HG02884 (cell line): ENCODE data around the gene HTR7.
"Not testable (repeated sequence)": the region's sequence is repeated elsewhere in the genome, so short reads cannot be mapped to it uniquely, and the experiment has no call there.

ENCODE experiments used
- ATAC-seq: cut with Tn5 transposase; IDR thresholded peaks from one replicate; pipeline ENCODE4 v1.9.1; 2021; ENCODE audit warnings: mild to moderate bottlenecking, moderate library complexity; ENCODE audit not compliant: unreplicated experiment

Gene HTR7

DNA sequence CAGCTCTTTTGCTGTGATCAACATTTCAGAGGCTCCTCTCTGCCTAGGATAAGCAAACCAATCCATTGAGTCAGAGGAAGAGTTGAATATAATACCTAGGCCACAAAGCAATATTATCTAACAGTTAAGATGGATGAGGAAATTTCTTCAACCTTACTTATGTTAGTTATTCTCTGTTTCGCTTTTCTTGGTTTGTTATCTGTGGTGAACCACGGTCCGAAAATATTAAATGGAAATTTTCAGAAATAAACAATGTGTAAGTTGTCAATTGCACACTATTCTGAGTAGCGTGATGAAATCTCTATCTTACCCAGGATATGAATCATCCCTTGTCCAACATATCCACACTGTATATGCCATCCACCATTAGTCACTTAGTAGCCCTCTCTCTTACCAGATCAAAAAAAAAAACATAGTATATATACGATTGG is 1.5 kb upstream of the HTR7 start:
- no peak for ATAC-seq

DNA sequence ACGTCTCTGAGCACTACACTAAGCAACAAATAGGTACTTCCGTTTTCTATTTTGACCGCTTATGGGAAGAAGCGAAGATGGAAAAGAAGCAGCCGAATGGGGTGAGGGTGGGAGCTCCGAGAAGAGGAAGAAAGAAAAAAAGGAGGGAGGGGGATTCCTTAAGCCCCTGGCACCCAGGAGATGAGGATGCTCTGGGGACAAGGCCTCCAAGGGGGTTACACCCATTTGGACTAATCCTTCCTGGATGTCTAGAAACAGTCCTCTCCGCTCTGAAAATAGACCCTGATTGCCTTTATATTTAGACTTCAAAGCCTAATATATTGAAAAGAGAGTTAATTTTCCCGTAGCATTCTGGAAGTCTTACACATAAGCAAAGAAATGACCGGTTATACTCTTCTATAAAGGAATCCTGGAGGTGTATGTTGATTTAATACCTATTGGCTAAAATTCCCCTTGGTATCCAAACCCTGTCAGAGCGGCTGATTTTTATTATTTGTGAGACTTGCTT is 676 bp upstream of the HTR7 start:
- ATAC-seq = no peak

DNA sequence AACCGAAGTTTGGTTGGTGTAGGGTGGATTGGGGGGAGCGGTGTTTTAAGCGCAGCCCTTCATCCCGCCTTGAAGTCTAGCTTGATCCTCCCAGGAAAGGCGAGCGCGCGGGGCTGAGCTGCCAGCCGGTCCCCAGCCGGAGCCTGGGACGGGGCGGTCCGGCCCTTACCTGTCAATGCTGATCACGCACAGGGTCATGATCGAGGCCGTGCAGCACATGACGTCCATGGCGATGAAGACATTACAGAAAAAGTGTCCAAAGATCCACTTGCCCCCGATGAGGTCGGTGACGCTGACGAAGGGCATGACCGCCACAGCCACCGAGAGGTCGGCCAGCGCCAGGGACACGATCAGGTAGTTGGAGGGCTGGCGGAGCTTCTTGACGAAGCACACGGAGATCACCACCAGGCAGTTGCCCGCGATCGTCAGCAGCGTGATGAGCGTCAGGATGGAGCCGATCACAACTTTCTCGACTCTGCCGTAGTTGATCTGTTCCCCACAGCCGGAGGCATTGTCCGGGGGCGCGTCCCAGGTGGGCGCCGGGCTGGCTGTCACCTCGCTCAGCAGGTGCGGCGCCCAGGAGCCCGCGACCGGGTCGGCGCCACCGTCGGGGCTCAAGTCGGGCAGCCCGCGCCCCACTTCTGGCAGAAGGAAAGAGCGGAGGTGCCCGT is 740 bp downstream of the HTR7 start:
- peak; percentile 9 for ATAC-seq

DNA sequence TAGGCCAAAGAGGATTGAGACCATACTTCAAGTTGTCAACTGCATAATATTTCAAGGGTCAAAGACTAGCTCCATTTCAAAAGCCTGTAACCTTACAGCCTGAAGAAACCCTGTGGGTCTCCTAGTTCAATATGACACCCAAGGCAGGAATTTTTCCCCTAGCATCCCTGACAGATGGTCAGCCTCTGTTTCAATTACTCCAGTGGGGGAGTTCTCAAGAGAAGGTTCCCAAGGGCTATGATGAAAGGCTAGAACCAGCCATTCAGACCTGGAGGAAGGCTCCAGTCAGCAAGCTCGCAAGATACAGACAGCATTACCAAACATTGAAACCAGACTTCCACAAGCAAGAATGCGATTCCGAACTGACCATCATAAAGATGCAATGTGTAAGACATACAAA is 1.6 kb downstream of the HTR7 start:
- no peak for ATAC-seq

DNA sequence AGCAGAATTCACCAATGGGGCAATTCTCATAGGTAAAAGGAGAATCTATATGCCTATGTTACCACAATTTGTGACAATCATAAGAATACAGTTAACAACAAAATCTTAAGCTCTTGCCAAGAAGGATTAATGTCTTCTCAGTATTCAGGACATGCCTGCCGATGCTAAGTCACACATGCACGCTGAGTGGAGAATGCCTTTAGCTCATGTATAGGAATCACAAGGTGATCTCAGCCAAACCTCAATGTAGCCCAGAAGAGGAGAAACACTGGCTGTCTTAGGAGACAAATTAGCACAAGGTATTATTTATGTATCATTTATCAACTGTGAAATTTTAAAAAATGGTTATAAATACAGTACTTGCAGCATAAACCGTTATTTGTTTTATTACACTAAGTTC is 2.7 kb downstream of the HTR7 start:
- ATAC-seq = no peak

DNA sequence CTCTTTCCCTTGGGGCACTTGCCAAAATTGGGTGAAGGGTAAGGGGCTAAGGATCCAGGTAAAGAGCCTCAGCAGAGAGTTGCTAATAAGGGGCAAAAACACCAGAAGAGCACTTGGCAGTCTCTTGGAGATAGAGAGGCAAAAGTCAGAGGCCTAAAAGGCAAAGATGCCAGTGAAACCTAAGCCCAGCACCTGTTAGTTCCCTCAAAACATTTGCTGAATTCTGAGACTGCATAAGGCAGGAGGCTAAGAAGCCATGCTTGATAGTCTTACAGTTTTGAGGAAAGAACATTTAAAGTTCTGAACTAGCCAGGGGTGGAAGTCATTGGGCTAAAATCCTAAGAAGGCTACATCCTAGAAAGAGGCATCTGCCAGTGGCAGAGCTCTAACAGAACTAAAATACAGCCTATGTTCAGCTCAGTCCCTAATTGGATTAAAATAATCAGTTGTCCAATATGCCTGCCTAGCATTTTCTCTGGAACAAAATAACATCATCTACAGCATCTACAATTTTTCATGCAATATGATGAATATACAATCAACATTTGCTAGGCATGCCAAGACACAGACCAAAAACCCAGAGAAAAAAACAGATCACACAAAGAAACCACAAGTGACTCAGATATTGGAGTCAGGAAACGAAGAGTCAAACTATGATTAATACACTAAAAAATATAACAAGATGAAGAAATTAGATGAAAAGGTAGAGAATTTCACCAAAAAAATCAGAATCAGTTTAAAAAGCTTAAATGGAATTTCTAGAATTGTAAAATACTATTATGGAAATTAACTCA is 7.7 kb downstream of the HTR7 start:
- no peak for ATAC-seq

DNA sequence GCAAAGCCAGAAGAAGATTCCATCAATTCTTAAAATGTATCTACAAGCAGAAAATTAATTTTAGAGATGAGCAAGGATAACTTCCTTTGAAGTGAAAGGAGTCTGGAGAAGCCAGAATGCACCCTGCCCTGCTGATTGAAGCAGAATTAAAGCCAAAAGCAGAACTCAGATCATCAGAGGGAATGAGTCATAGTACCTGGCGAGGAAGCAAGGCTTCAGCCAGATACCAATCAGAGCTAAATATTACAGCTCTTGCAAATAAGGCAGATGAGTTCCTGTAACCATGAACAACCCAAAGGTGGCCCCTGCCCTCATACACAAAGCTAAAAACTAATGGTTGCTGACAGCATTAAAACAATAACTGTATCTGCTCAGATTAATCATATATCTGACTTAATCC is 10.4 kb downstream of the HTR7 start:
- ATAC-seq = no peak

DNA sequence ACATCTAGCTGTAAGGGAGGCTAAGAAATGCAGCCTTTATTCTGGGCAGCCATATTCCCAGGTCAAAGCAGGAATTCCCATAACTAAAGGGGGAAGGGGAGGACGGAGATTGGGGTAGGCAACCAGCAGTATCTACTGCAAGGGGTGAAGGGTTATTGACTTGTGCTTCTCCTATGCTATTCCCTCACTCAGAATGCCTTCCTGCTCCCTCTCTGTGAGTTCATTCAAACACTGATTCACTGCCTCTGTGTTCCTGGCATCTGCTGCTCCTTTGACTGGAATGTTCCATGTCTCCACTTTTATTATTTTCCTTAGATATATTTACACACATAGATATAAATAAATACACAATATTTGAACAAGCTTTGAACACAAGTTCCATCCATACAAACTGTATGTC is 11.1 kb downstream of the HTR7 start:
- no peak for ATAC-seq

DNA sequence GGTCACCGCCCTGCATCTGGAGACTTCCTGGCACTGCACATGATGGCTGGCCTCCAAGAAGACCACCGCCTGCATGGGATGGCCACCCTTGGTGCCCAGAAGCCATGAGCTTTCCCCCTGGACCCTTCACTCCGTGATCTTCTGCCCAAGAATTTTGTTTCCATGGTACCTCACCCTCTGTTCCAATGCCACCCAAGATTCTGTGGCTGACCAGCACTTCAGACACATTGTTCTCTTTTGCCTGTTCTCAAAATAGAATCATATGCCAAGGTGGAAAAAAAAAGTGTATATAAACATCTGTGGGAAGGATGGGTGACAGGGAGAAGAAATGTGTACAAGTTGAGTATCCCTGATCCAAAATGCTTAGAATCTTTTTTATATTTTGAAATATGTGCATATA is 12.1 kb downstream of the HTR7 start:
- no peak for ATAC-seq

DNA sequence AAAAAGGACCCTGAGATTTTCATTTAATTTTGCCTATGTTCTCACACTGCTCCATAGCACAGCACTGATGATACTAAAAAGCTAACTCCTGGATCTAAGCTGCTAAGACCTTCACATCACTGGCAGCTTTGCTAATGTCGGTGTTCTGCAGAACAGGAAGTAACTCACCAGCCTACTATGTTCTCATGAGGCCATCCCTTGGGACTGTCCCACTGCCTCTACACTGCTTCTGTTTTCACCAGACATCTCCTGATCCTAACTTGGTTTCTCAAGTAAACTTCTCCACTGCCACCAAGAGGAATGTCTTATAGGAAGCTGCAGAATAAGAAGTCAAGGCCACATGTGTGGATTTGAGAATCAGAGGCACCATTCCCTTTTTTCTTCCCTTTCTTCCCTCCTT is 15.1 kb downstream of the HTR7 start:
- ATAC-seq = no peak

DNA sequence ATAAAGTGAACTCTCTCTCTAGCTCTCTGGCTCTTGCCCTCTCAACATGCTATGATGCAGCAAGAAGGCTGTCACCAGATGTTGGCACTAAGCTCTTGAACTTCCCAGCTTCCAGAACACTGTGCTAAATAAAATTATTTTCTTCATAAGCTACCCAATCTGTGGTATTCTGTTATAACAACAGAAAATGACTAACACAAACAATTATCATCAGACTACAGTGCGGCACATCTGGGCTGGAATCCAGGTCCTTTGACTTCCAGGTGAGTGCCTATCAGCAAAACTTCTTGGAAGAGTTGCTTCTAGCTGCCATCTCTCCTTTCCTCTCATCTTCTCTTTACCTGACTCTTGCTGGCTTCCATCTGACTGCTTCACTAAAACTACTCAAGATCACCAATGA is 20.4 kb downstream of the HTR7 start:
- no peak for ATAC-seq

DNA sequence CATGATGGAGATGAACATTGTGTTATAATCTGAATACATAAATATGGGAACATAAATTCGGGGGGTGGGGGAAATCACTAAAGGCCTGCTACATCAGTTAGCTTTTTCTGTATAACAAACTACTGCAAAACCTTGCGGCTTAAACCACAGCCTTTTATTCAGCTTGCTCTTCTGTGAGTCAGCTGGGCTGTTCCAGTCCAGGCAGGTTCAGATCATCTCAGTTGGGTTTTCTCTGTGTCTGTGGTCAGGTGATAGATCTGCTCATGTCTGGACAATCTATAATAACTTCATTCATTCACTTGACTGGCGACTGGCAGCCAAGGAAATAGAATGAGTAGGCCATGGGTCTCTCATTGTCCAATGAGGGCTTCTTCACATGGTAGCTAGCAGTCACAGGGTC is 23.5 kb downstream of the HTR7 start:
- ATAC-seq = no peak

DNA sequence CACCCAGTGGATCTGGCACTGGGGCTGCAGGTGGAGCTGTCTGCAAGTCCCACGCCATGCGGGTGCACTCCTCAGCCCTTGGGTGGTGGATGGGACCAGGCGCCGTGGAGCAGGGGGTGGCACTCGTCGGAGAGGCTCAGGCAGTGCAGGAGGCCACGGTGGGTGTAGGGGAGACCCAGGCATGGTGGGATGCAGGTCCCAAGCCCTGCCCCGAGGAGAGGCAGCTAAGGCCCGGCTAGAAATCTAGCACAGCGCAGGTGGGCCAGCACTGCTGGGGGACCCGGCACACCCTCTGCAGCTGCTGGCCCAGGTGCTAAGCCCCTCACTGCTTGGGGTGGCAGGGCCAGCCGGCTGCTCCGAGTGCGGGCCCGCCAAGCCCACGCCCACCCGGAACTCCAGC is 25.7 kb downstream of the HTR7 start:
- ATAC-seq = no peak

DNA sequence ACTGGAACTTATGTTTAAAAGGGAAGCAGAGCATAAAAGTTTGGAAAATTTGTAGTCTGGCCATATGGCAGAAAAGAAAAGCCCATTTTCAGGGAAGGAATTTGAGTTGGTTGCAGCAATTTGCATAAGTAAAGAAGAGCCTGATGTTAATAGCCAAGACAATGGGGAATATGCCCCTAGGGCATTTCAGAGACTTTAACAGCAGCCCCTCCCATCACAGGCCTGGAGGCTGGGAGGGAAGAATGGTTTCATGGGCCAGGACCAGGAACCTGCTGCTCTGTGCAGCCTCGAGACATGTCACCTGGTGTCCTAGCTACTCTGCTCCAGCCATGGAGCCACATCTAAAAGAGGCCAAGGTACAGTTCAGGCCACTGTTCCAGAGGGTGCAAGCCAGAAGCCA is 35.3 kb downstream of the HTR7 start:
- no peak for ATAC-seq

DNA sequence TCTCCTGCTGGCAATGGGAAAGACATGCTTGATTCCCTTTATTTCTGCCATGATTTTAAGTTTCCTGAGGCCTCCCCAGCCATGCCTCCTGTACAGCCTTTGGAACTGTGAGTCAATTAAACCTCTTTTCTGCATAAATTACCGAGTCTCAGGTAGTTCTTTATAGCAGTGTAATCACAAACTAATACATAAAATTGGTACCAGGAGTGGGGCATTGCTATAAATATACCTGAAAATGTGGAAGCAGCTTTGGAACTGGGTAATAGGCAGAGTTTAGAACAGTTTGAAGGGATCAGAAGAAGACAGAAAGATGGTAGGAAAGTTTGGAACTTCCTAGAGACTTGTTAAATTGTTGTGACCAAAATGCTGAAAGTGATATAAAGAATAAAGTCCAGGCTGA is 36.0 kb downstream of the HTR7 start:
- not testable (repeated sequence) for ATAC-seq

DNA sequence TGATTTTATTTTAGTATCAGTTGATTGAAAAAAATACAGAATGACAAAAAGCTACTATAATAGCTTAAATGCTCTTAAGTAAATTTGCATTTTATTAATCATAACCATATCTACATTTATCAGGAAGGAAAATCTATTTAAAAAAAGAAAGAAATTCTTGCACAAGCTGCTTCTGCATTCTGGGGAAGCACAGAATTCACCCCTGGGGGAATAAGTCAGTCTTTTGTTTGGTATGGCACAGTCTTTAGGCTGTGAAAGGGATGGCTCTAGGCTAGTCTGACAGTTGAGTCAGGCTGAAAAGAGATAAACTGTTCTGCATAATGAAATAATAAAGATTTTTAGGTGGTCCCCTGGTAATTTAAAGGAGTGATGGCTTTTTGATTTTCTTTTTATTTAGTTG is 37.9 kb downstream of the HTR7 start:
- ATAC-seq = no peak

DNA sequence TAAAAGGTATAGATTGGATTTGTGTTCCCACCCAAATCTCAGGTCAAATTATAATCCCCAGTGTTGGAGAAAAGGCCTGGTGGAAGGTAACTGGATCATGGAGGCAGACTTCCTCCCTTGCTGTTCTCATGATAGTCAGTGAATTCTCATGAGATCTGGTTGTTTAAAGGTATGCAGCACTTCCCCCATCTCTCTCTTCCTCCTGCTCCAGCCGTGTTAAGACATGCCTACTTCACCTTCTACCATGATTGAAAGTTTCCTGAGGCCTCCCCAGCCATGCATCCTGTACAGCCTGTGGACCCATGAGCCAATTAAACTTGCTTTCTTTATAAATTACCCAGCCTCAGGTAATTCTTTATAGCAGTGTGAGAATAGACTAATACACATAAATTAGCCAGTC is 39.1 kb downstream of the HTR7 start:
- ATAC-seq = no peak

DNA sequence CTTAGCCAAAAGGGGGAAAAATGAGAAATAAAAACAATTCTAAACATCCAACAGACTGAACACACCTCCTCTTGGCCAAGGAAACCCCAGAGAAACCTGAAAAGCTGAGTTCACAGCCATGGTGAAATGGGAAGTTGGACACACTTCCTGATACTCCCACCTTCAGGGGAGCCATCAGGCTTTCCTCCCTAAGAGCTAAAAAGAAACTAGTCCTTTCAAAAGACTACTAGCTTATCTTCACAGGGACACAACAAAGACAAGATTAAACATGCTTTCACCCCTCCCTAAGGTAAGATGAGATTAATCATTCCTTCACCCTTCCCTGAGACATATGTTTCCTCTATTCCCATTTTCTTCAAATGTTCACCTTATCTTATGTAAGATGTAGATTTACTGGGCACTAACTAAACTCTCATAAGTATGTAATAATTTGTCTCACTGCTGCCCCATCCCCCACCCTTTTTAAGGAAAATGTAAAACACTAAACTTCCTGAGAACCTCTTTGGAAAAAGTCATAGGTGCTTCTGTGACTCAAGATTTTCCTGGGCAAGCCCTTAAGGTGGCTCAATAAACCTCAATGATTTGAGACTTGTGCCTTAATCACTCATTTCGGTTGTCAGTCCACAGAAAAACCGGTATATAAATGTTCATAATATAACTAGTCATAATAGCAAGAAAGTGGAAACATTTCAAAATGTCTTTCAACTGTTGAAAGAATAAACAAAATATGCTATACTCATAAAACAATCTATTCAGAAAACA is 40.5 kb downstream of the HTR7 start:
- no peak for ATAC-seq

DNA sequence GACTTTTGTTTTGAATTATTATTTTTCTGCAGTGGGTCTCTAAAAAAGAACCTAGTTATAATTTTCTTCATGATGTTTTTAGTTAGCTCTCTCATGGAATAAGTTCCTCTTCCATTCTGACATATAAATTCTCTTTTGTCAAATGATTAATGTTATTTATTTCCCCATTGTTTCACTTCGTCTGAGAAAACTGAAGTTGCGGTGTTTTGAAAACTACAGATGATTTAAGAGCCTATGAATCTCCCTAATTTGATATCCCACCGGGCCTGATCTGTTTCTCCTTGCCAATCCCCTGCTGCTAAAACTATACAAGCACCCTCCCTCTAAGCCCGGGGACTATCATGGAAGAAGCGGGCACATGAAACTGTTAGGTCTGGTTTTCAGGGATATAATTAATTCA is 41.4 kb downstream of the HTR7 start:
- ATAC-seq = no peak

DNA sequence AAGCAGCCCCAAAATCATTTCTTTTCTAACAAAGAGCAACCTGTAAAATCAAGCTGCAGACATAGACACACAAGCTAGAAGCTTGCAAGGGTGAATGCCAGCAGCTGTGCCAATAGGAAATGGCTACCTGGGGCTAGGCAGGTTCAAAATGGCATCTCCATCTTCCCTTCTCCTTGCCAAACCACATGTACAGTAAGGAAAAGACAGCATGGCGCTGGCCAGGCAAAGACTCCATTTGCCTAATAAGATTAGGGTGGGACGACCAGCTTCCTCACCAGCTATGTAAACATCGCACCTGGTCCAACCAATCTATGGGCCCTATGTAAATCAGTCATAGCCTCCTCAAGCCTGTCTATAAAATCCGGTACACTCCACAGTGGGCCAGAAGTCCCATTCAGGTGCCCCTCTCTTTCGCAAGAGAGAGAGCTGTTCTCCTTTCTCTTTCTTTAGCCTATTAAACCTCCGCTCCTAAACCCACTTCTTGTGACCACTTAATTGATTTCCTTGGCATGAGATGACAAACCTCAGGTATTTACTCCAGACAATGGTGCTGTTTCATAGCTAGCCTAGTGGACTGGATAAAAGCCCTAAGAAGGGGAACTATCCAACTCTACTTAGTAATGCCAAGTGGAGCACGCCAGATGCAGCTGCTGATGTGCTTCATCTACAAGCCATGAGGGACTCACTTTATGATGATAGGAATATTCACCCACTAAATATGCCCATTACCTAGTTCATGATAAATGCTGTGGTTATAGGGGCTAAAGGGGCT is 44.1 kb downstream of the HTR7 start:
- no peak for ATAC-seq

DNA sequence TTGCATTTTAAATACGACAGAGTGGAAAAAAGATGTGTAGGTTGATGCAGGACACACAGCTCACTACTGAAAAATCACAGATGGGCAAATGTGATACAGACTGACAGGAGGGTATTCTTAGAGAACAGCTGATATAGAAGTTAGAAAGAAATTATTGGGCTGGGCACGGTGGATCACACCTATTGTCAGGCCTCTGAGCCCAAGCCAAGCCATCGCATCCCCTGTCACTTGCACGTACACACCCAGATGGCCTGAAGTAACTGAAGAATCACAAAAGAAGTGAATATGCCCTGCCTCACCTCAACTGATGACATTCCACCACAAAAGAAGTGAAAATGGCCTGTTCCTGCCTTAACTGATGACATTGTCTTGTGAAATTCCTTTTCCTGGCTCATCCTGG is 50.7 kb downstream of the HTR7 start:
- not testable (repeated sequence) for ATAC-seq
